Superior temporal gyrus (tissue), 1 donor: ENCODE data around the gene FAM72B.
"Not testable (repeated sequence)": the region's sequence is repeated elsewhere in the genome, so short reads cannot be mapped to it uniquely, and the experiment has no call there.

ENCODE experiments used
- DNase-seq: peaks from one replicate; pipeline ENCODE4 v3.0.0-alpha.2; 2016; ENCODE audit errors: extremely low spot score

FAM72B gene

GRCh38 chr1:121200232-121200631, 16.1 kb upstream of the FAM72B start:
- DNase-seq: not testable (repeated sequence)

DNA sequence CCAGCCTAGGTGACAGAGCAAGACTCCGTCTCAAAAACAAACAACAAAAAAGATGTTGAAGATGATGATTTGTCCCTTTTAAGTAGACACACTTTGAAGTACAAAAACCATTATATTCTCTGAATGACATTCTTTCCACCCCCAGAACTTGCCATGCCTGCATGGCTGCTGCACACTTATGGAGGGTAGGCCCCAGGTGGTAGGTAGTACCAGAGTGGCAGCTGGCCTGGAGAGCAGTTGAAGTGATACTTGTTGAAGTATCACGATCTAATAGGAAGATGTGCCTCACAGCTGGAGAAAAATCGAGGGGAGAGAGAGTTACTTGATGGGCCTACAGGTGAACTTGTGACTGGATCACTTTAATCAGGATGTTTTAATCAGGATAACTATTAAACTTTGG, 15.6 kb upstream of the FAM72B start:
- not testable (repeated sequence) for DNase-seq

GRCh38 chr1:121197095-121197882, 13.1 kb upstream of the FAM72B start:
- not testable (repeated sequence) for DNase-seq

- not testable (repeated sequence) for DNase-seq
Observed at GRCh38 chr1:121192512-121192911, 8.4 kb upstream of the FAM72B start.

GRCh38 chr1:121187914-121188313, 3.8 kb upstream of the FAM72B start:
- peak; percentile 4 for DNase-seq

- DNase-seq: not testable (repeated sequence)
Observed at GRCh38 chr1:121186191-121186590, 2.1 kb upstream of the FAM72B start.

GRCh38 chr1:121185140-121185708, 1.1 kb upstream of the FAM72B start:
- not testable (repeated sequence) for DNase-seq

- not testable (repeated sequence) for DNase-seq
Observed at GRCh38 chr1:121183867-121184266, 273 bp downstream of the FAM72B start.

GRCh38 chr1:121178197-121178596, 5.9 kb downstream of the FAM72B start:
- not testable (repeated sequence) for DNase-seq

- DNase-seq: not testable (repeated sequence)
Observed at GRCh38 chr1:121176649-121177048, 7.5 kb downstream of the FAM72B start.

DNA sequence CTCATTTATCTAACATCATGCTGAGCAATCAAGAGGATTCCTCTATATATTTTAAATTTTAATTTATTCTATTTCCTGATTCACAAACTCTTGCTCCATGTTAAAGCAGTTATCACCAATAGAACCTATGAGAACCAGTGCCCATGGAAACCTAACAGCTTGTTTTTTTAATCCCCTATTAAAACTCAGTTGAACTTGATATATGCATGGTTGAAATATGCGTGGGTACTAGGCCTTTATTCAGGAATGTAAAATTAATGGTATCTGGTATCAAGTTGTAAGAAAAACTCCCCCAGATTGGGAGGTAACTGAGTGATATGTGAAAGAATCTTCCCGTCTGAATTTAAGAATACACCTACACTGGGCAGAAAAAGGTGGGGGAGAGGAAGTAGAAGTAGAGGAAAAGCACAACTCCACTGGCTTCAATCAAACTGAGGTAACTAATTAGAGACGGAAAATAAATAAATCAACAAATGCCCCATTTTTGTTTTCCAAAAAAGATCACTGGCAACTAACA, 15.9 kb downstream of the FAM72B start:
- DNase-seq: not testable (repeated sequence)

- DNase-seq: not testable (repeated sequence)
Observed at GRCh38 chr1:121167225-121167738, 16.9 kb downstream of the FAM72B start.

- not testable (repeated sequence) for DNase-seq
Observed at GRCh38 chr1:121165296-121165695, 18.8 kb downstream of the FAM72B start.

DNA sequence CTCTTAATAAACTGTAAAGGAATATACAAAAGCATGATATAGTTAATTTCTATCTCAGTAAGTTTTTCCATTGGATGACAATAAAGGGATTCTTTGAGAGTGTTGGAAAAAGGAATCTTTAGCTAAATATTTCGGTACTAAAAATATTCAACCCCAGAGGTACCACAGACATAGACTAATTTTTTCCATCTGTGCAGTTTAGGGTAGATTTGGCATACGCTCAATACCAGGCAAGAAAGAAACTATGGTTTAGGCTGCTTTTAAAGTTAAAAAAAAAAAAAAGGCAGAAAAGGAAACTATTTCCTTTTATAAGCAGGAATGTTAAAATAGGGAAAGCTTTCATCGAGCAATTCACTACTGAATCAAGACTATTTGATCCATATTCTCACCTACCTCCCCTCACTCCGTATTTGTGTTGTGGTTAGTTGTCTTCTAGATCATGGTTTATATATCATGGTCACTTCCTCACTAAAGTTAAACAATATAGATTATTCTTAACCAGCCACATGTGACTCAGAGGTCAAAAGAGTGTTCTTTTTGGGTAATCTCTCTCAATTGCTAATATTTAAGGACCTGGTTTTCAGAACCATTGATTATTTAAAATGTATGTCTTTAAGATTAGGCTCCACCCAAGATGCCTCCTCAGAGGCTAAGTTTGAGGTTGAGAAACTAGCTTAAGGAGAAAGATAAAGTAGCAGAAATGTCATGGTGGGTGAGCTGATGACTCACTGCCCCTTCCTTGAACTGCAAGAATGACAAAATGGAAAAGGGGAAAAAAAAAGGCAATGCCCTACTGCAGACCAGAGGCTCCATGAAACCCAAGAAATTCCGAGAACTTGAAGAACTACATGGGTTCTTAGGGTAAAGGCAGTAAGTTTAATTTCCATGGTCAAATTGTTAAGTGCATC, 20.0 kb downstream of the FAM72B start:
- not testable (repeated sequence) for DNase-seq

DNA sequence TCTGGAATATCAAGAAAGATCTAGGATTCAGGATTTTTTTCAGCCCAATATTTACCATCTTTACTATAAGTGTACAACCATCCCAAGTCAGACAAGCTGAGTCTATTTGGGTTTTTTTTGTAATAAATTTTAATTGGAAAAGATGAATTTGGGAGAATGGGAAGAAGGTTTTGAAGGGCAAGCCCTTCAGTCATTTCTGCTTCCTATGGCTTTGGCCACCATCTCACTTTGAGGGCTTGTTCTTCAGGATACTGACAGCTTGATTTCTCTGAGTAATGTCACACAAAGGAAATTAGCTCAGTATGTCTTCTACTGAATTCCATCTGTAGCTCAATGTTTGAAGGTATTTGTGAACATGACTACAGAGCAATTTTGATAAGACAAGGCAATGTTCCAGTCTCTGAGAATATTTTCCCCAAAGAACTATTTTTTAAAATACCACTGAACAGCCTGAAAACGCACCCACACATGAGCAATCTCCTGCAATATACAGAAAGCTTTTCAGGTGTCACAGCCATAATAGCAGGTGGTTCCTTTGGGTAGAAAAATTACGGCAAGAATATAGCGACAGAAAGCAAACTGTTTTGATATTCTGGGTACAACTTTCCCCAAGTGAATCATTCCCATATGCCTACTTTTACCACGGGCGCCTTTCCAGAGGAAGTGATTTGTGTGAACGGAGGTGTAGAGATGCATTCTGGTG, 22.8 kb downstream of the FAM72B start:
- DNase-seq: not testable (repeated sequence)

DNA sequence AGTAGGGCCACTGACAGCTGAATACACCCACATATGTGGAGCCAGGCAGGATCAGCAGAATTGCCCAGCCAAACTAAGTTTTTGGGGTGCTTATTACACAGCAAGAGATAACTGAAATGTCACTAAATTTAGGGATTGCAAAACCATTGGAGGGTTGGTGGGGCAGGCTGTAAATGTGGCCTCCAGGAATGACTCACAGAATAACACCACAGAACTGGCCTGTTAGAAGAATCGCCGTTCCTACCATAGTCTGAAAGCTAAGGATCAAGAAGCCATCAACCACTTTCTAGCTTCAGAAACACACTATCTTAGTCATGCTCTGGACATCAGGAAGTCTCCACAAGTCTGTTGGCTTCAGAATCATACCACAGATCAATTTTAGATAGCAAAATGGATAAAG, 24.0 kb downstream of the FAM72B start:
- not testable (repeated sequence) for DNase-seq

- not testable (repeated sequence) for DNase-seq
Observed at GRCh38 chr1:121157609-121158008, 26.5 kb downstream of the FAM72B start.

GRCh38 chr1:121156958-121157603, 27.1 kb downstream of the FAM72B start:
- DNase-seq: not testable (repeated sequence)

GRCh38 chr1:121155671-121156358, 28.3 kb downstream of the FAM72B start:
- peak; percentile 16 for DNase-seq

- not testable (repeated sequence) for DNase-seq
Observed at GRCh38 chr1:121154811-121155210, 29.3 kb downstream of the FAM72B start.
